SK-N-SH (cell line): ENCODE results near the gene CSRNP3.

Experiments used
- FOXM1 ChIP-seq: IDR thresholded peaks from 2 replicates; pipeline ENCODE4 v1.4.0; 2012; ENCODE audit warnings: low read depth, mild to moderate bottlenecking
- RCOR1 ChIP-seq: fragments of 150-350 bp; IDR thresholded peaks from 2 replicates; pipeline ENCODE4 v1.6.1; 2017; ENCODE audit warnings: antibody characterized with exemption, low read length
- RFX5 ChIP-seq: IDR thresholded peaks from 2 replicates; pipeline ENCODE4 v1.6.1; 2012; ENCODE audit warnings: mild to moderate bottlenecking, improper control_type of control experiment, low read length
- SIN3A ChIP-seq: IDR thresholded peaks from 2 replicates; pipeline ENCODE4 v1.6.1; 2012; ENCODE audit warnings: low read depth, mild to moderate bottlenecking, low read length, moderate library complexity, borderline replicate concordance
- TCF12 ChIP-seq: IDR thresholded peaks from 2 replicates; pipeline ENCODE4 v1.4.0; 2012
- TF ChIP-seq, protein P1 (sequence below): fragments of 200-600 bp; sonication (generic); IDR thresholded peaks from 2 replicates; pipeline ENCODE4 v1.6.1; 2017; ENCODE audit warnings: antibody characterized with exemption, mild to moderate bottlenecking, moderate library complexity

DNA sequence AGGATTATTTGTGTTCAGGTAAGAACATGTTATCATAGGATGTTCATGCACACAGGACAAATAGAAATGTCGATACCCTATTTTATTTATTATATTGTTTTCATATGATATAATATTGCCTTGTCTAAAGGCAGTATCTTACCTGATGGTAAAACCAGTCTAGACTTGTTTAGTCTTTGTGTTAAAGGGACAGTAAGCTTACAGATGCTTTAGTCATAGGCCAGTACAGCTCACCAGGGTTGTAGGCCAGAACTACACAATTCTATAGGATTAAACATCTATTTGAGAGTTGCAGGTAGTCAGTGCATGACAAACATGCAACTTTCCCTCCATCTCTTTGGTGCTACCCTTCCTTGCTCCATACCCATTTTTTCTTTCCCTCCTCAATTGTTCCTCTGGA is 166.0 kb downstream of the CSRNP3 start:
- TF ChIP-seq RCOR1 (no peak), SIN3A (no peak), TCF12 (no peak), FOXM1 (no peak), RFX5 (no peak)
- TF ChIP-seq, protein P1, sequence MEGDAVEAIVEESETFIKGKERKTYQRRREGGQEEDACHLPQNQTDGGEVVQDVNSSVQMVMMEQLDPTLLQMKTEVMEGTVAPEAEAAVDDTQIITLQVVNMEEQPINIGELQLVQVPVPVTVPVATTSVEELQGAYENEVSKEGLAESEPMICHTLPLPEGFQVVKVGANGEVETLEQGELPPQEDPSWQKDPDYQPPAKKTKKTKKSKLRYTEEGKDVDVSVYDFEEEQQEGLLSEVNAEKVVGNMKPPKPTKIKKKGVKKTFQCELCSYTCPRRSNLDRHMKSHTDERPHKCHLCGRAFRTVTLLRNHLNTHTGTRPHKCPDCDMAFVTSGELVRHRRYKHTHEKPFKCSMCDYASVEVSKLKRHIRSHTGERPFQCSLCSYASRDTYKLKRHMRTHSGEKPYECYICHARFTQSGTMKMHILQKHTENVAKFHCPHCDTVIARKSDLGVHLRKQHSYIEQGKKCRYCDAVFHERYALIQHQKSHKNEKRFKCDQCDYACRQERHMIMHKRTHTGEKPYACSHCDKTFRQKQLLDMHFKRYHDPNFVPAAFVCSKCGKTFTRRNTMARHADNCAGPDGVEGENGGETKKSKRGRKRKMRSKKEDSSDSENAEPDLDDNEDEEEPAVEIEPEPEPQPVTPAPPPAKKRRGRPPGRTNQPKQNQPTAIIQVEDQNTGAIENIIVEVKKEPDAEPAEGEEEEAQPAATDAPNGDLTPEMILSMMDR, result no peak
